ENCODE data around the gene IRX2. TPM values are rescaled to one million over a fixed set of nuclear protein-coding genes. Genes with fewer than 3 reads are reported as not detected.
A peak's percentile ranks its signal among the peaks of the same experiment; 100 is the strongest.

IRX2 gene
- total RNA-seq, 2 donors from 2014 or later = 0.83 TPM; not detected in 1

GRCh38 chr5:2742921-2743679 lies 8.4 kb downstream of the IRX2 start:
- H3K27me3 ChIP-seq = peaks cover 13 to 61% of the 10 kb centered on the region in 2 donors
- no peaks in the 10 kb centered on the region for H3K9me3 ChIP-seq
- peaks cover 0 to 17% of the 10 kb centered on the region in 2 donors for H3K4me1 ChIP-seq
- DNase-seq (ENCODE audit: low spot score) = peak; percentile 11
- TF ChIP-seq CTCF (IDR thresholded peaks at IDR 0.05) = no peak
- H3K27ac ChIP-seq = no peak overlapping the region
- no peak overlapping the region for H3K4me3 ChIP-seq
- no peaks in the 10 kb centered on the region for H3K36me3 ChIP-seq

GRCh38 chr5:2741956-2742355 lies 9.5 kb downstream of the IRX2 start:
- no peak for TF ChIP-seq CTCF (IDR thresholded peaks at IDR 0.05)
- Histone ChIP-seq H3K36me3 (no peaks in the 10 kb centered on the region), H3K27me3 (peaks cover 13 to 57% of the 10 kb centered on the region in 2 donors)

GRCh38 chr5:2740876-2741555 lies 10.5 kb downstream of the IRX2 start:
- H3K36me3 ChIP-seq = no peaks in the 10 kb centered on the region
- no peak for DNase-seq (ENCODE audit: low spot score)
- peaks cover 0 to 17% of the 10 kb centered on the region in 2 donors for H3K4me1 ChIP-seq
- H3K4me3 ChIP-seq = no peak overlapping the region
- H3K27ac ChIP-seq = no peak overlapping the region
- TF ChIP-seq CTCF (IDR thresholded peaks at IDR 0.05) = no peak
- no peaks in the 10 kb centered on the region for H3K9me3 ChIP-seq
- peaks cover 13 to 57% of the 10 kb centered on the region in 2 donors for H3K27me3 ChIP-seq

More at GRCh38 chr5:2741956-2742355, 9.5 kb downstream of the IRX2 start:
- H3K9me3 ChIP-seq = no peaks in the 10 kb centered on the region
- no peak for DNase-seq (ENCODE audit: low spot score)
- H3K4me1 ChIP-seq = peaks cover 0 to 17% of the 10 kb centered on the region in 2 donors
- H3K27ac ChIP-seq = no peak overlapping the region
- H3K4me3 ChIP-seq = no peak overlapping the region

GRCh38 chr5:2740051-2740875 lies 11.2 kb downstream of the IRX2 start:
- Histone ChIP-seq H3K36me3 (no peaks in the 10 kb centered on the region), H3K27ac (no peak overlapping the region), H3K4me3 (peak overlapping the region in 1 of 2 donors; percentile 58), H3K4me1 (peaks cover 0 to 17% of the 10 kb centered on the region in 2 donors), H3K9me3 (no peaks in the 10 kb centered on the region), H3K27me3 (peaks cover 9 to 57% of the 10 kb centered on the region in 2 donors)
- TF ChIP-seq CTCF (IDR thresholded peaks at IDR 0.05) = no peak
- no peak for DNase-seq (ENCODE audit: low spot score)

GRCh38 chr5:2739360-2740050 lies 12.0 kb downstream of the IRX2 start:
- Histone ChIP-seq H3K27me3 (peaks cover 8 to 53% of the 10 kb centered on the region in 2 donors), H3K9me3 (no peaks in the 10 kb centered on the region), H3K36me3 (no peaks in the 10 kb centered on the region), H3K4me3 (peak overlapping the region; percentile 22 to 58), H3K27ac (no peak overlapping the region), H3K4me1 (peaks cover 0 to 17% of the 10 kb centered on the region in 2 donors)
- DNase-seq (ENCODE audit: low spot score) = no peak
- no peak for TF ChIP-seq CTCF (IDR thresholded peaks at IDR 0.05)

All from right atrium auricular region (tissue), 2 donors.